ENCODE data around the gene MOV10L1.
A peak's percentile ranks its signal among the peaks of the same experiment; 100 is the strongest.
"Not testable (repeated sequence)": the region's sequence is repeated elsewhere in the genome, so short reads cannot be mapped to it uniquely, and the experiment has no call there.

MOV10L1 gene

GRCh38 chr22:50081426-50082196 lies 8.2 kb upstream of the MOV10L1 start:
- FAIRE-seq: no peak

- FAIRE-seq: no peak
Observed at GRCh38 chr22:50082197-50082715, 7.5 kb upstream of the MOV10L1 start.

GRCh38 chr22:50082961-50083461 lies 6.8 kb upstream of the MOV10L1 start:
- FAIRE-seq: no peak

GRCh38 chr22:50083462-50084079 lies 6.2 kb upstream of the MOV10L1 start:
- no peak for FAIRE-seq

- no peak for FAIRE-seq
Observed at GRCh38 chr22:50084080-50084477, 5.7 kb upstream of the MOV10L1 start.

GRCh38 chr22:50084614-50085021 lies 5.2 kb upstream of the MOV10L1 start:
- FAIRE-seq: no peak

GRCh38 chr22:50085211-50085972 lies 4.4 kb upstream of the MOV10L1 start, which contains the start of gene MLC1:
TSS of gene MLC1 (minus strand) at chr22:50085426. CDS start at chr22:50084902, 524 bp downstream.
- no peak for FAIRE-seq

- no peak for FAIRE-seq
Observed at GRCh38 chr22:50086526-50086925, 3.3 kb upstream of the MOV10L1 start.

- not testable (repeated sequence) for FAIRE-seq
Observed at GRCh38 chr22:50086975-50087374, 2.8 kb upstream of the MOV10L1 start.

GRCh38 chr22:50087646-50088045 lies 2.2 kb upstream of the MOV10L1 start:
- no peak for FAIRE-seq

- no peak for FAIRE-seq
Observed at GRCh38 chr22:50088096-50088495, 1.7 kb upstream of the MOV10L1 start.

GRCh38 chr22:50089231-50089630 lies 575 bp upstream of the MOV10L1 start:
- FAIRE-seq: no peak

GRCh38 chr22:50090412-50090714 lies 557 bp downstream of the MOV10L1 start:
- no peak for FAIRE-seq

- no peak for FAIRE-seq
Observed at GRCh38 chr22:50091092-50091768, 1.4 kb downstream of the MOV10L1 start.

GRCh38 chr22:50092342-50092741 lies 2.5 kb downstream of the MOV10L1 start:
- no peak for FAIRE-seq

- no peak for FAIRE-seq
Observed at GRCh38 chr22:50098052-50098451, 8.2 kb downstream of the MOV10L1 start.

GRCh38 chr22:50101870-50102565 lies 12.2 kb downstream of the MOV10L1 start:
- FAIRE-seq: no peak

- no peak for FAIRE-seq
Observed at GRCh38 chr22:50102946-50103345, 13.1 kb downstream of the MOV10L1 start.

- no peak for FAIRE-seq
Observed at GRCh38 chr22:50104141-50104544, 14.3 kb downstream of the MOV10L1 start.

- peak; percentile 94 for FAIRE-seq
Observed at GRCh38 chr22:50105208-50106100, 15.6 kb downstream of the MOV10L1 start.

GRCh38 chr22:50107529-50107928 lies 17.7 kb downstream of the MOV10L1 start:
- FAIRE-seq: no peak

Measured in islet of Langerhans (tissue), 1 donor.